ENCODE data around the gene AMFR. TPM values are rescaled to one million over a fixed set of nuclear protein-coding genes. Genes with fewer than 3 reads are reported as not detected.

Gene AMFR
- total RNA-seq, 1 experiment from 2014 or later: 25.6 TPM

- no peak overlapping the region for H3K4ac ChIP-seq (ENCODE audit: low read depth, low read length)
- no peak overlapping the region for H4K5ac ChIP-seq (ENCODE audit: insufficient read length, low read depth, low read length)
- no peak overlapping the region for H4K8ac ChIP-seq (replicated peaks; ENCODE audit: insufficient read length, low read depth, low read length)
- H2BK15ac ChIP-seq (ENCODE audit: low read depth, low read length): no peak overlapping the region
- no peak overlapping the region for H2BK12ac ChIP-seq (ENCODE audit: insufficient read length, low read depth, low read length)
- H4K20me1 ChIP-seq (ENCODE audit: control insufficient read depth, insufficient read depth, insufficient read length): no peaks in the 10 kb centered on the region
- DNase-seq: no peak
- peak overlapping the region in 1 of 3 experiments; percentile 22; a peak in 1 of 7 replicates for H3K27ac Mint-ChIP-seq
- no peaks in the 10 kb centered on the region for H3K9me3 ChIP-seq (ENCODE audit: control insufficient read depth, low read depth, low read length)
- no peak overlapping the region for H3K14ac ChIP-seq (ENCODE audit: insufficient read depth, low read length)
- peaks cover 15 to 52% (median 39%) of the 10 kb centered on the region in 3 experiments for H3K36me3 Mint-ChIP-seq (ENCODE audit: insufficient read depth in 1 of 3, low read depth in 3 of 3)
- H3K4me1 ChIP-seq (ENCODE audit: insufficient read depth, low read length): peaks cover 3% of the 10 kb centered on the region; the same call in 1 of the 2 replicates
- no peaks in the 10 kb centered on the region for H3K79me1 ChIP-seq (ENCODE audit: insufficient read depth, low read depth, low read length, poor library complexity, severe bottlenecking)
- H3K27me3 ChIP-seq (ENCODE audit: insufficient read depth, low read length): no peaks in the 10 kb centered on the region; the same call in 1 of the 2 replicates
- no peak overlapping the region for H3K56ac ChIP-seq (ENCODE audit: insufficient read length, low read depth, low read length)
- H2BK120ac ChIP-seq (ENCODE audit: low read depth, low read length, poor library complexity, severe bottlenecking): no peak overlapping the region
- no peak overlapping the region for H3K18ac ChIP-seq (ENCODE audit: insufficient read length, low read depth, low read length)
- H3T11ph ChIP-seq (ENCODE audit: low read length): no peak overlapping the region
- H3K23me2 ChIP-seq (ENCODE audit: insufficient read length, low read depth, low read length, poor library complexity, severe bottlenecking): no peaks in the 10 kb centered on the region
- H2AK5ac ChIP-seq (ENCODE audit: insufficient read length, low read length): no peak overlapping the region
- no peak overlapping the region for H2BK20ac ChIP-seq (ENCODE audit: low read depth, low read length, poor library complexity, severe bottlenecking)
- H3K4me1 Mint-ChIP-seq: no peaks in the 10 kb centered on the region; a peak in 1 of 4 replicates
- H3K27me3 Mint-ChIP-seq (ENCODE audit: low read depth): no peaks in the 10 kb centered on the region
- no CpG with 5 or more reads among the region's 7 CpGs for WGBS (ENCODE audit: extremely low coverage, insufficient read length, low lambda C conversion rate)
- no peak overlapping the region for H4K91ac ChIP-seq (ENCODE audit: insufficient read length, low read depth, low read length)
- H2BK5ac ChIP-seq (ENCODE audit: insufficient read length, low read length): no peak overlapping the region
- no peaks in the 10 kb centered on the region; a peak in 2 of 5 replicates for H3K9me3 Mint-ChIP-seq
- no peak overlapping the region for H2AFZ ChIP-seq (ENCODE audit: low read length)
- no peak overlapping the region for H3K9ac ChIP-seq (ENCODE audit: extremely low read depth, insufficient read length, low read length)
- TF ChIP-seq CTCF (conservative IDR thresholded peaks at IDR 0.05): no peak
- H3K4me2 ChIP-seq (ENCODE audit: insufficient read depth, insufficient read length, low read length): no peak overlapping the region
- no peaks in the 10 kb centered on the region for H3K79me2 ChIP-seq (ENCODE audit: insufficient read depth, low read length)
- H3K23ac ChIP-seq (ENCODE audit: insufficient read length, low read depth, low read length): no peak overlapping the region
- no peak overlapping the region for H3K27ac ChIP-seq (ENCODE audit: insufficient read length, low read depth, low read length)
- no peak overlapping the region for H3K4me3 Mint-ChIP-seq
Measured at GRCh38 chr16:56408379-56409098, 16.8 kb downstream of the AMFR start.
